Endothelial cell of umbilical vein (primary cell): ENCODE measurements around the gene GRB2. TPM values are rescaled to one million over a fixed set of nuclear protein-coding genes. Genes with fewer than 3 reads are reported as not detected.

Experiments used
- BruUV-seq: library from RNA; stranded (reverse); fragments of 400-500 nt; replicated peaks from 2 replicates; lab custom pipeline; 2021; lab: Mats Ljungman, UMichigan
- CTCF ChIA-PET: fragments of 300-600, 350-600 bp; sonication (Branson Sonifier 250); formaldehyde crosslinking; loops from one replicate; lab custom pipeline; 2021; ENCODE audit warnings: antibody characterized with exemption, inconsistent platforms; lab: Charles Lee
- POLR2A ChIA-PET: fragments of 300-600, 350-600 bp; sonication (Branson Sonifier 250); formaldehyde crosslinking; loops from one replicate; lab custom pipeline; 2021; ENCODE audit warnings: antibody characterized with exemption, inconsistent platforms; lab: Charles Lee
- DNase-seq: peaks from one replicate; pipeline ENCODE4 v3.0.0-alpha.2; 2011; ENCODE audit warnings: low read depth, low spot score
- FAIRE-seq: peaks from 2 replicates; lab custom pipeline; 2011; peaks lifted over from hg19 to GRCh38; lab: Jason Lieb, UNC
- H2AFZ ChIP-seq: 2 replicates; pipeline ENCODE4 v1.6.0; 2012; ENCODE audit warnings: low read depth, low read length, control low read depth, inconsistent platforms
- H3K27ac ChIP-seq: 2 replicates; pipeline ENCODE4 v1.5.1; 2011; ENCODE audit warnings: low read depth, mild to moderate bottlenecking, control low read depth, low read length, moderate library complexity; ENCODE audit not compliant: insufficient read depth
- H3K27me3 ChIP-seq, 2 experiments: 2 replicates each; pipeline versions ENCODE4 v1.6.0 to v1.6.1; 2011; ENCODE audit warnings: low read length in 2 of 2, mixed read lengths in 1 of 2; ENCODE audit not compliant: control insufficient read depth in 2 of 2, insufficient read depth in 2 of 2
- H3K36me3 ChIP-seq, 2 experiments: 2 replicates in 1 of 2; 3 replicates in 1 of 2; pipeline ENCODE4 v1.5.1; 2011; ENCODE audit warnings: low read length in 2 of 2, mild to moderate bottlenecking in 1 of 2, moderate library complexity in 1 of 2; ENCODE audit not compliant: control insufficient read depth in 2 of 2, insufficient read depth in 2 of 2; ENCODE audit errors: extremely low read depth in 1 of 2
- H3K4me1 ChIP-seq: 3 replicates; pipeline ENCODE4 v1.5.1; 2011; ENCODE audit warnings: mild to moderate bottlenecking, low read length; ENCODE audit not compliant: control insufficient read depth, insufficient read depth; ENCODE audit errors: extremely low read depth
- H3K4me2 ChIP-seq: 2 replicates; pipeline ENCODE4 v1.6.1; 2011; ENCODE audit warnings: low read length, control low read depth, mixed read lengths; ENCODE audit not compliant: insufficient read depth
- H3K4me3 ChIP-seq, 3 experiments: fragments of 200-600 bp in 1 of 3; sonication (generic), shearing (Covaris generic) in 1 of 3; replicated peaks in 1 of 3; 2 replicates each; pipeline ENCODE4 v1.5.1; 2011 to 2016; ENCODE audit warnings: control low read depth in 3 of 3, low read length in 3 of 3, mild to moderate bottlenecking in 2 of 3, inconsistent platforms in 1 of 3, low read depth in 1 of 3, moderate library complexity in 1 of 3; ENCODE audit not compliant: insufficient read depth in 1 of 3
- H3K79me2 ChIP-seq: 2 replicates; pipeline ENCODE4 v1.6.0; 2012; ENCODE audit warnings: low read length, inconsistent platforms; ENCODE audit not compliant: control insufficient read depth, insufficient read depth
- H3K9ac ChIP-seq: replicated peaks from 2 replicates; pipeline ENCODE3; 2011; ENCODE audit warnings: low read length, control low read depth; ENCODE audit not compliant: insufficient read depth; ENCODE audit errors: extremely low read depth
- H3K9me1 ChIP-seq: replicated peaks from 3 replicates; pipeline ENCODE4 v1.6.0; 2011; ENCODE audit warnings: mild to moderate bottlenecking, low read length; ENCODE audit not compliant: control insufficient read depth, insufficient read depth; ENCODE audit errors: extremely low read depth
- H3K9me3 ChIP-seq: replicated peaks from 2 replicates; pipeline ENCODE4 v1.5.1; 2012; ENCODE audit warnings: low read length, inconsistent platforms; ENCODE audit not compliant: control insufficient read depth, insufficient read depth
- H4K20me1 ChIP-seq: replicated peaks from 2 replicates; pipeline ENCODE3; 2011; ENCODE audit warnings: mild to moderate bottlenecking, low read length; ENCODE audit not compliant: control insufficient read depth, insufficient read depth; ENCODE audit errors: extremely low read depth
- EZH2 ChIP-seq: IDR thresholded peaks from 2 replicates; pipeline ENCODE4 v1.6.1; 2012; ENCODE audit warnings: borderline replicate concordance, low read depth, mild to moderate bottlenecking, moderate library complexity, low read length, inconsistent platforms; ENCODE audit not compliant: severe bottlenecking
- FOS ChIP-seq: IDR thresholded peaks from 2 replicates; pipeline ENCODE4 v1.6.1; 2011; ENCODE audit warnings: mild to moderate bottlenecking, low read length, moderate library complexity, borderline replicate concordance; ENCODE audit not compliant: insufficient read depth
- GATA2 ChIP-seq: IDR thresholded peaks from 2 replicates; pipeline ENCODE4 v1.7.0; 2011; ENCODE audit warnings: low read depth, mild to moderate bottlenecking, moderate library complexity, mixed read lengths, low read length; ENCODE audit not compliant: insufficient read length, insufficient read depth
- JUN ChIP-seq: IDR thresholded peaks from 2 replicates; pipeline ENCODE4 v1.6.1; 2011; ENCODE audit warnings: borderline replicate concordance, low read depth; ENCODE audit not compliant: insufficient read length, insufficient read depth
- MYC ChIP-seq: IDR thresholded peaks from one replicate; pipeline ENCODE4 v1.6.1; 2011; ENCODE audit warnings: mild to moderate bottlenecking, low read depth, low read length
- POLR2A ChIP-seq: IDR thresholded peaks from 2 replicates; pipeline ENCODE4 v1.6.1; 2012; ENCODE audit warnings: low read depth, mild to moderate bottlenecking, control low read depth, low read length
- POLR2AphosphoS5 ChIP-seq: IDR thresholded peaks from 2 replicates; pipeline ENCODE4 v1.6.1; 2012; ENCODE audit warnings: low read depth, mild to moderate bottlenecking, control low read depth, low read length, moderate library complexity; ENCODE audit not compliant: insufficient read depth
- dilution Hi-C: fragments of 300-500 bp; cut with MboI; formaldehyde crosslinking; loops from one replicate; pipeline ENCODE4 v1.15.0; 2019; ENCODE audit warnings: low sequenced_read_pairs; ENCODE audit not compliant: extremely low pct_ligation_motif_present
- intact Hi-C: fragments of 100-400 bp; cut with micrococcal nuclease; formaldehyde crosslinking; loops from one replicate; pipeline ENCODE4 v1.10.0; 2022
- polyA plus RNA-seq, 4 experiments: library from polyadenylated mRNA; depleted of rRNA in 3 of 4; stranded (reverse) in 3 of 4; unstranded in 1 of 4; fragments of >200 nt; gene quantifications; 2 replicates each; pipeline versions ENCODE4 v1.2.1 to v1.2.3, GENCODE V29; 2011 to 2012; ENCODE audit warnings: missing spikeins in 1 of 4
- total RNA-seq: library from RNA; stranded (reverse); gene quantifications from 2 replicates; pipeline ENCODE4 v1.2.3, GENCODE V29; 2021
- TF ChIP-seq, protein P1 (sequence below), 2 donors: IDR thresholded peaks; 1 replicate in 1 of 2; 2 replicates in 1 of 2; pipeline ENCODE4 v1.5.1; 2011; ENCODE audit warnings: low read length in 2 of 2, mild to moderate bottlenecking in 2 of 2, moderate library complexity in 2 of 2, control low read depth in 1 of 2, inconsistent platforms in 1 of 2, low read depth in 1 of 2; ENCODE audit not compliant: insufficient read depth in 1 of 2; ENCODE audit errors: extremely low read depth in 1 of 2
- TF ChIP-seq, protein P2 (sequence below): IDR thresholded peaks from 2 replicates; pipeline ENCODE4 v1.6.1; 2011; ENCODE audit not compliant: insufficient read depth, insufficient read length

Gene GRB2
- total and polyA plus RNA-seq, 2 donors (not counting 3 experiments of a cell fraction or from before 2014, with no cell fraction given) = 51.5 to 93.9 TPM

DNA sequence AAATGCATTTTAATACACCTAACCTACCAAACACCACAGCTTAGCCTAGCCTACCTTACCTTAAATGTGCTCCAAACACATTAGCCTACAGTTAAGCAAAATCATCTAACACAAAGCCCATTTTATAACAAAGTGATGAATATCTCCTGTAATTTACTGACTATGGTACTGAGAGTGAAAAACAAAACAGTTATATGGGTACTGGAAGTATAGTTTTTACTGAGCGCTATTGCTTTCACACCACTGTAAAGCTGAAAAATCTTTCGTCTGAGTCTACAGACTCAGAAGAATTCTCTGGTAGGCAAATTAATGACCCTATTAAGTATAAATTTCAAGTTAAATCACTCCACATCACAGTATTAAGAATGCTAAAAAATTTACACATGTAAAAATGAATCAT, 3.5 kb downstream of the GRB2 start:
- no peaks in the 10 kb centered on the region for H3K36me3 ChIP-seq
- no peak overlapping the region for H2AFZ ChIP-seq
- no peak overlapping the region for H3K9ac ChIP-seq
- ChIA-PET CTCF (interaction anchor here (1.7 to 3.4 kb wide), 2 partner anchors 76 to 79 kb away, joined by 6 to 19 read pairs; no protein-coding TSS in a partner anchor), POLR2A (no interaction called here)
- peaks cover 5% of the 10 kb centered on the region for H4K20me1 ChIP-seq
- H3K27me3 ChIP-seq = no peaks in the 10 kb centered on the region
- intact Hi-C loops = no loop called here
- TF ChIP-seq POLR2AphosphoS5 (no peak), POLR2A (no peak), MYC (no peak), GATA2 (no peak), FOS (no peak), EZH2 (no peak), JUN (no peak)
- TF ChIP-seq, protein P1, sequence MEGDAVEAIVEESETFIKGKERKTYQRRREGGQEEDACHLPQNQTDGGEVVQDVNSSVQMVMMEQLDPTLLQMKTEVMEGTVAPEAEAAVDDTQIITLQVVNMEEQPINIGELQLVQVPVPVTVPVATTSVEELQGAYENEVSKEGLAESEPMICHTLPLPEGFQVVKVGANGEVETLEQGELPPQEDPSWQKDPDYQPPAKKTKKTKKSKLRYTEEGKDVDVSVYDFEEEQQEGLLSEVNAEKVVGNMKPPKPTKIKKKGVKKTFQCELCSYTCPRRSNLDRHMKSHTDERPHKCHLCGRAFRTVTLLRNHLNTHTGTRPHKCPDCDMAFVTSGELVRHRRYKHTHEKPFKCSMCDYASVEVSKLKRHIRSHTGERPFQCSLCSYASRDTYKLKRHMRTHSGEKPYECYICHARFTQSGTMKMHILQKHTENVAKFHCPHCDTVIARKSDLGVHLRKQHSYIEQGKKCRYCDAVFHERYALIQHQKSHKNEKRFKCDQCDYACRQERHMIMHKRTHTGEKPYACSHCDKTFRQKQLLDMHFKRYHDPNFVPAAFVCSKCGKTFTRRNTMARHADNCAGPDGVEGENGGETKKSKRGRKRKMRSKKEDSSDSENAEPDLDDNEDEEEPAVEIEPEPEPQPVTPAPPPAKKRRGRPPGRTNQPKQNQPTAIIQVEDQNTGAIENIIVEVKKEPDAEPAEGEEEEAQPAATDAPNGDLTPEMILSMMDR (IDR thresholded peaks at IDR 0.05; ENCODE audit: extremely low read depth in 1 of 2, insufficient read depth in 1 of 2, low read depth in 1 of 2, low read length in 2 of 2) = no peak
- TF ChIP-seq, protein P2, sequence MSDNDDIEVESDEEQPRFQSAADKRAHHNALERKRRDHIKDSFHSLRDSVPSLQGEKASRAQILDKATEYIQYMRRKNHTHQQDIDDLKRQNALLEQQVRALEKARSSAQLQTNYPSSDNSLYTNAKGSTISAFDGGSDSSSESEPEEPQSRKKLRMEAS = no peak
- no peaks in the 10 kb centered on the region for H3K9me1 ChIP-seq
- no peaks in the 10 kb centered on the region for H3K9me3 ChIP-seq
- no peak overlapping the region for H3K4me2 ChIP-seq
- no peak for FAIRE-seq
- dilution Hi-C loops = no loop called here
- H3K27ac ChIP-seq = no peak overlapping the region
- H3K79me2 ChIP-seq = peaks cover 81% of the 10 kb centered on the region
- peaks cover 12% of the 10 kb centered on the region for H3K4me1 ChIP-seq
- BruUV-seq = no TSS peak
- no peak for DNase-seq
- no peak overlapping the region for H3K4me3 ChIP-seq
